ENCODE measurements around the gene PISD. TPM values are rescaled to one million over a fixed set of nuclear protein-coding genes. Genes with fewer than 3 reads are reported as not detected.

PISD gene
- total and polyA plus RNA-seq, 9 of the 15 experiments (the other 6 are each of a cell fraction or from before 2014, with no cell fraction given), result 24.5 to 65.9 (median 36.6) TPM

DNA sequence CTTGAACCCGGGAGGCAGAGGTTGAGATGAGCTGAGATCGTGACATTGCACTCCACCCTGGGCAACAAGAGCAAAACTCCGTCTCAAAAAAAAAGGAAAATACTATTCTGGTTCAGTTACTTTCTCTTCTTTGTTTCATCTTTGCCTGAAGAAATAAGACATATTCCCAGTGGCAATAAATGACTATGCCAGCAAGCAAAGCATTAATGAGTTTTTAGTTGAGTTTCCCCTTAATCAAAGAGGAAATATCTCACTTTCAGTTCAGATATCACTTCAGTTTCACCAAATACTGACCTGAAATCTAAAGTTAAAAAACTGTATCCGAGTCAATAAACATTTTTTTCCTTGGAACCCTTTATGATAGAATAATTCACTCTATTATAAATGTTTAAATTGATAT is 10.4 kb downstream of the PISD start:
- intact Hi-C loops (cut with micrococcal nuclease), result no loop called here
- peaks cover 19% of the 10 kb centered on the region; the same call in 2 of the 3 replicates for H3K36me3 ChIP-seq (ENCODE audit: control insufficient read depth, insufficient read depth, low read length)
- H2AFZ ChIP-seq (ENCODE audit: low read depth, low read length), result no peak overlapping the region
- FAIRE-seq, result no peak
- H3K79me2 ChIP-seq (ENCODE audit: control insufficient read depth, insufficient read depth, low read length), result peaks cover 30% of the 10 kb centered on the region
- H3K9ac ChIP-seq (ENCODE audit: insufficient read depth in 1 of 2, low read depth in 2 of 2, low read length in 2 of 2), result no peak overlapping the region
- H3K4me2 ChIP-seq (ENCODE audit: insufficient read depth, low read length), result no peak overlapping the region
- no peaks in the 10 kb centered on the region for H3K9me1 ChIP-seq (ENCODE audit: control insufficient read depth, insufficient read depth, low read length)
- 53% methylated on average over 1 of the region's 4 CpGs for WGBS (ENCODE audit: insufficient coverage, low coverage, missing lambda C conversion rate)
- H3K27ac ChIP-seq (ENCODE audit: extremely low read depth, low read depth, low read length), result no peak overlapping the region
- no peaks in the 10 kb centered on the region for H3K9me3 ChIP-seq (replicated peaks; ENCODE audit: control insufficient read depth, insufficient read depth, low read depth, low read length)
- H3K4me3 ChIP-seq, result no peak overlapping the region
- DNase-seq (ENCODE audit: extremely low read depth in 1 of 4, low spot score in 3 of 4), result no peak
- H3K4me1 ChIP-seq (replicated peaks in 1 of 2; ENCODE audit: control insufficient read depth in 2 of 2, insufficient read depth in 2 of 2, low read length in 2 of 2), result peaks cover 13 to 15% of the 10 kb centered on the region in 2 experiments; a peak in 4 of 5 replicates
- in situ Hi-C loops (cut with MboI), result no loop called here
- ChIA-PET CTCF (ENCODE audit: low intra/inter-chr PET ratio) (no interaction called here), POLR2A (no interaction called here)
- ATAC-seq, result no peak
- BruUV-seq (replicated peaks), result no TSS peak
- H3K27me3 ChIP-seq (ENCODE audit: control insufficient read depth in 2 of 2, insufficient read depth in 2 of 2, low read length in 2 of 2), result no peaks in the 10 kb centered on the region
- 0 out of 2 replicates have a peak, but pooled peaks cover 3% of the 10 kb centered on the region for H4K20me1 ChIP-seq (replicated peaks; ENCODE audit: control insufficient read depth, insufficient read depth, low read length)
- TF ChIP-seq, protein P1, sequence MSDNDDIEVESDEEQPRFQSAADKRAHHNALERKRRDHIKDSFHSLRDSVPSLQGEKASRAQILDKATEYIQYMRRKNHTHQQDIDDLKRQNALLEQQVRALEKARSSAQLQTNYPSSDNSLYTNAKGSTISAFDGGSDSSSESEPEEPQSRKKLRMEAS (CRISPR knock-in tag; IDR thresholded peaks at IDR 0.05), result no peak
- TF ChIP-seq ESRRB (CRISPR knock-in tag; IDR thresholded peaks at IDR 0.05; ENCODE audit: borderline replicate concordance), result no peak
- no peak for TF ChIP-seq TRIM24 (IDR thresholded peaks at IDR 0.05)
- TF ChIP-seq, protein P2, sequence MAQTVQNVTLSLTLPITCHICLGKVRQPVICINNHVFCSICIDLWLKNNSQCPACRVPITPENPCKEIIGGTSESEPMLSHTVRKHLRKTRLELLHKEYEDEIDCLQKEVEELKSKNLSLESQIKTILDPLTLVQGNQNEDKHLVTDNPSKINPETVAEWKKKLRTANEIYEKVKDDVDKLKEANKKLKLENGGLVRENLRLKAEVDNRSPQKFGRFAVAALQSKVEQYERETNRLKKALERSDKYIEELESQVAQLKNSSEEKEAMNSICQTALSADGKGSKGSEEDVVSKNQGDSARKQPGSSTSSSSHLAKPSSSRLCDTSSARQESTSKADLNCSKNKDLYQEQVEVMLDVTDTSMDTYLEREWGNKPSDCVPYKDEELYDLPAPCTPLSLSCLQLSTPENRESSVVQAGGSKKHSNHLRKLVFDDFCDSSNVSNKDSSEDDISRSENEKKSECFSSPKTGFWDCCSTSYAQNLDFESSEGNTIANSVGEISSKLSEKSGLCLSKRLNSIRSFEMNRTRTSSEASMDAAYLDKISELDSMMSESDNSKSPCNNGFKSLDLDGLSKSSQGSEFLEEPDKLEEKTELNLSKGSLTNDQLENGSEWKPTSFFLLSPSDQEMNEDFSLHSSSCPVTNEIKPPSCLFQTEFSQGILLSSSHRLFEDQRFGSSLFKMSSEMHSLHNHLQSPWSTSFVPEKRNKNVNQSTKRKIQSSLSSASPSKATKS (CRISPR knock-in tag; IDR thresholded peaks at IDR 0.05), result no peak
- no peak for TF ChIP-seq GABPB2 (CRISPR knock-in tag; conservative IDR thresholded peaks at IDR 0.05)
- no peak for TF ChIP-seq MCM5 (IDR thresholded peaks at IDR 0.05; ENCODE audit: low read depth)
- no peak for TF ChIP-seq POLR2AphosphoS5 (IDR thresholded peaks at IDR 0.05; ENCODE audit: control insufficient read depth, insufficient read depth, low read depth, low read length)
- TF ChIP-seq, protein P3, sequence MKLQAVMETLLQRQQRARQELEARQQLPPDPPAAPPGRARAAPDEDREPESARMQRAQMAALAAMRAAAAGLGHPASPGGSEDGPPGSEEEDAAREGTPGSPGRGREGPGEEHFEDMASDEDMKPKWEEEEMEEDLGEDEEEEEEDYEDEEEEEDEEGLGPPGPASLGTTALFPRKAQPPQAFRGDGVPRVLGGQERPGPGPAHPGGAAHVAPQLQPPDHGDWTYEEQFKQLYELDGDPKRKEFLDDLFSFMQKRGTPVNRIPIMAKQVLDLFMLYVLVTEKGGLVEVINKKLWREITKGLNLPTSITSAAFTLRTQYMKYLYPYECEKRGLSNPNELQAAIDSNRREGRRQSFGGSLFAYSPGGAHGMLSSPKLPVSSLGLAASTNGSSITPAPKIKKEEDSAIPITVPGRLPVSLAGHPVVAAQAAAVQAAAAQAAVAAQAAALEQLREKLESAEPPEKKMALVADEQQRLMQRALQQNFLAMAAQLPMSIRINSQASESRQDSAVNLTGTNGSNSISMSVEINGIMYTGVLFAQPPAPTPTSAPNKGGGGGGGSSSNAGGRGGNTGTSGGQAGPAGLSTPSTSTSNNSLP (IDR thresholded peaks at IDR 0.05; ENCODE audit: borderline replicate concordance, low read depth, low read length), result no peak
- TF ChIP-seq, protein P4, sequence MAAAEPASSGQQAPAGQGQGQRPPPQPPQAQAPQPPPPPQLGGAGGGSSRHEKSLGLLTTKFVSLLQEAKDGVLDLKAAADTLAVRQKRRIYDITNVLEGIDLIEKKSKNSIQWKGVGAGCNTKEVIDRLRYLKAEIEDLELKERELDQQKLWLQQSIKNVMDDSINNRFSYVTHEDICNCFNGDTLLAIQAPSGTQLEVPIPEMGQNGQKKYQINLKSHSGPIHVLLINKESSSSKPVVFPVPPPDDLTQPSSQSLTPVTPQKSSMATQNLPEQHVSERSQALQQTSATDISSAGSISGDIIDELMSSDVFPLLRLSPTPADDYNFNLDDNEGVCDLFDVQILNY (CRISPR knock-in tag; IDR thresholded peaks at IDR 0.05), result no peak
- no peak for TF ChIP-seq YY1 (IDR thresholded peaks at IDR 0.05; ENCODE audit: borderline replicate concordance in 1 of 3, control insufficient read depth in 1 of 3, extremely low read depth in 1 of 3, insufficient read depth in 3 of 3, insufficient read length in 1 of 3, insufficient replicate concordance in 2 of 3, low read depth in 1 of 3, low read length in 2 of 3)
- TF ChIP-seq ZNF696 (CRISPR knock-in tag; conservative IDR thresholded peaks at IDR 0.05), result no peak
- TF ChIP-seq HMG20B (CRISPR knock-in tag; IDR thresholded peaks at IDR 0.05), result no peak
- TF ChIP-seq, protein P5, sequence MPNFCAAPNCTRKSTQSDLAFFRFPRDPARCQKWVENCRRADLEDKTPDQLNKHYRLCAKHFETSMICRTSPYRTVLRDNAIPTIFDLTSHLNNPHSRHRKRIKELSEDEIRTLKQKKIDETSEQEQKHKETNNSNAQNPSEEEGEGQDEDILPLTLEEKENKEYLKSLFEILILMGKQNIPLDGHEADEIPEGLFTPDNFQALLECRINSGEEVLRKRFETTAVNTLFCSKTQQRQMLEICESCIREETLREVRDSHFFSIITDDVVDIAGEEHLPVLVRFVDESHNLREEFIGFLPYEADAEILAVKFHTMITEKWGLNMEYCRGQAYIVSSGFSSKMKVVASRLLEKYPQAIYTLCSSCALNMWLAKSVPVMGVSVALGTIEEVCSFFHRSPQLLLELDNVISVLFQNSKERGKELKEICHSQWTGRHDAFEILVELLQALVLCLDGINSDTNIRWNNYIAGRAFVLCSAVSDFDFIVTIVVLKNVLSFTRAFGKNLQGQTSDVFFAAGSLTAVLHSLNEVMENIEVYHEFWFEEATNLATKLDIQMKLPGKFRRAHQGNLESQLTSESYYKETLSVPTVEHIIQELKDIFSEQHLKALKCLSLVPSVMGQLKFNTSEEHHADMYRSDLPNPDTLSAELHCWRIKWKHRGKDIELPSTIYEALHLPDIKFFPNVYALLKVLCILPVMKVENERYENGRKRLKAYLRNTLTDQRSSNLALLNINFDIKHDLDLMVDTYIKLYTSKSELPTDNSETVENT (CRISPR knock-in tag; IDR thresholded peaks at IDR 0.05), result no peak
- no peak for TF ChIP-seq ZKSCAN1 (IDR thresholded peaks at IDR 0.05; ENCODE audit: low read depth, low read length)
- TF ChIP-seq POU5F1 (IDR thresholded peaks at IDR 0.05; ENCODE audit: borderline replicate concordance, low read depth, low read length, partially characterized antibody), result no peak
